Measurements from ENCODE around the gene GPRC5C. TPM values are rescaled to one million over a fixed set of nuclear protein-coding genes. Genes with fewer than 3 reads are reported as not detected.

GPRC5C gene
- polyA plus RNA-seq, 1 donor from 2014 or later, result 12.8 TPM

DNA sequence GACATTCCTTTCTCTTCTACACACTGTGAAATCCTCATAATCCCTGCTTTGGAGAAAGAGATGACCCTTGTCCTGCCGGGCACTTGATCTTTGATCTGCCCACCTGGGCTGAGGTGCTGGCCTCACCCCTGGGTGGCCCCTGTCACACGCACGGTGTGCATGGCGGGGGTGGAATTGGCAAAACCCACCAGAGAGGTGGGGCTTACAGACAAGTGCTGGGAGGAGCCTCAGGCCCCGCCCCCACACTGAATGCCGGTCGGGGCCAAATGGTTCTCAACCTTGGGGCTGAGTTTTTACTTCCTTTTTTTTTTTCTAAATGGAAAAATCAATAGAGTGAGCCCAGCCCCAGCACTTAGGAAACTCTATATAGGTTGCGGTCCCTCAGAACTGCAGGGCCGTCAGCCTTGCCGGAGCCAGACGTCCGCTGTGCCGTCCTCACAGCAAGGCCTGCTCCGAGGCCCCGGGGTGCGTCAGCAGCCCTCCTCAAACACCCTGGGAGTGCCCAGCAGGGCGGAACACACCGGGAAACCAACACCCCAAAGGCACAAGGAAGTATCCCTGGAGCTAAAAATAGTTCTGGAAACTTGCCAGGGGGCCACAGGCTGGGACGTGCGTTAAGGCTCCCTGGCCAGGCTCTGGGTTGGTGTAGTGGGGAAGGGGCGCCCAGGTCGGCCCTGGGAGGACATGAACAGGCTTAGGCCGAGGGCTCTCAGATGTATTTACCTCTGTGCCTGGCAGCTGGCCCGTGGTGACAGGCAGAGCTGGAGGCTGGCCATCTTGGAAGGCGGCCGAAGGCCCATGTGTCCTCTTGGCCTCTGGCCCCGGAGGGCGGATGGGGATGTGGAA lies 11.0 kb downstream of the GPRC5C start:
- Histone ChIP-seq H3K9me3 (ENCODE audit: low read length) (no peaks in the 10 kb centered on the region), H3K79me2 (replicated peaks; ENCODE audit: insufficient read depth, low read length) (no peaks in the 10 kb centered on the region), H3F3A (ENCODE audit: insufficient read depth, low read length, poor library complexity, severe bottlenecking) (no peaks in the 10 kb centered on the region), H3K27me3 (ENCODE audit: insufficient read depth, low read depth, low read length) (no peaks in the 10 kb centered on the region), H3K36me3 (ENCODE audit: insufficient read depth, low read length) (no peaks in the 10 kb centered on the region), H3K27ac (ENCODE audit: low read length) (no peak overlapping the region), H2AFZ (ENCODE audit: low read depth, low read length) (no peak overlapping the region), H3K4me3 (ENCODE audit: low read length) (no peak overlapping the region), H3K4me2 (ENCODE audit: low read length) (no peak overlapping the region), H4K20me1 (ENCODE audit: insufficient read depth) (no peaks in the 10 kb centered on the region), H3K9ac (ENCODE audit: low read length) (no peak overlapping the region), H3K9me2 (ENCODE audit: insufficient read depth, low read length) (no peaks in the 10 kb centered on the region)
- no peak for TF ChIP-seq TAF1 (IDR thresholded peaks at IDR 0.05; ENCODE audit: low read depth)
- TF ChIP-seq EP300 (conservative IDR thresholded peaks at IDR 0.05; ENCODE audit: poor library complexity, severe bottlenecking), result no peak

DNA sequence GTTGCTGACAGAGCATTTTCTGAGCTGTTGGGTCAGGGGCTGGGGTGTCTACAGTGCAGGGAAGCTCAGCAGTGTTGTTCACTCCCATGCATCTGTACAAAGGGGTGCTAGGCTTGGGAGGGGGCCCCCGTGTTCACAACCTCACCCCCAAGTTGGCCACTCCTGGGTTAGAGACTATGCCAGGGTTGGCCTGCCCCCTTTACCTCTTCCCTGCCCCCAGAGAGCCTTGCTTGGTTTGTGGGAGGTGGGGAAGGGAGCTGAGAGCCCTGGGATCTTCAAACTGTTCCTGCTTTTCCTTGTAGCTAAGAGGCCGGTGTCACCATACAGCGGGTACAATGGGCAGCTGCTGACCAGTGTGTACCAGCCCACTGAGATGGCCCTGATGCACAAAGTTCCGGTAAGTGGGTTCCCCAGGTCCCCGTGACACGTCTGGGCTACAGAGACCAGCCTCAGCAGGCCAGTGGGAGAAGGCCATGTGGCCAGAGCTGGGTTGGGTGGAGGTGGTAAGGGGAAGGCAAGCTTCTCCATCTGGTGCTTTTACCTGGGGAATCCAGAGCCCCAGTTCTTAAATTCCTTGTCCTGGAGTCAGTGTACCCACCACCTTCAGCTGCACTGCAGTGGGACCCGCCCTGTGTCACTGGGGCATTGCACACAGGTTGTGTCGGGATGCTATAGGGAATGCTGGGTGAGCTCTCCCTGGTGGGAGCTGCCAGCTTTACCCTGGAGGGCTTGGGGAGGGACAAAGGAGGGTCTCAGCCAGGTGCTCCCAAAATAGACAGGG lies 11.8 kb downstream of the GPRC5C start:
- H4K20me1 ChIP-seq (ENCODE audit: insufficient read depth), result no peaks in the 10 kb centered on the region
- no peak overlapping the region for H3K4me2 ChIP-seq (ENCODE audit: low read length)
- H3K36me3 ChIP-seq (ENCODE audit: insufficient read depth, low read length), result no peaks in the 10 kb centered on the region
- no peak for TF ChIP-seq EP300 (conservative IDR thresholded peaks at IDR 0.05; ENCODE audit: poor library complexity, severe bottlenecking)
- TF ChIP-seq EZH2 (IDR thresholded peaks at IDR 0.05; ENCODE audit: borderline replicate concordance, insufficient read depth, low read length, poor library complexity, severe bottlenecking), result no peak
- TF ChIP-seq TAF1 (IDR thresholded peaks at IDR 0.05; ENCODE audit: low read depth), result no peak
- H3F3A ChIP-seq (ENCODE audit: insufficient read depth, low read length, poor library complexity, severe bottlenecking), result no peaks in the 10 kb centered on the region
- no peak overlapping the region for H3K27ac ChIP-seq (ENCODE audit: low read length)
- H3K4me3 ChIP-seq (ENCODE audit: low read length), result no peak overlapping the region
- H3K9ac ChIP-seq (ENCODE audit: low read length), result no peak overlapping the region
- H2AFZ ChIP-seq (ENCODE audit: low read depth, low read length), result no peak overlapping the region
- no peaks in the 10 kb centered on the region for H3K27me3 ChIP-seq (ENCODE audit: insufficient read depth, low read depth, low read length)
- no peaks in the 10 kb centered on the region for H3K9me3 ChIP-seq (ENCODE audit: low read length)
- no peaks in the 10 kb centered on the region for H3K9me2 ChIP-seq (ENCODE audit: insufficient read depth, low read length)
- H3K79me2 ChIP-seq (replicated peaks; ENCODE audit: insufficient read depth, low read length), result no peaks in the 10 kb centered on the region

GRCh38 chr17:74444406-74444805 lies 12.5 kb downstream of the GPRC5C start:
- no peaks in the 10 kb centered on the region for H3K27me3 ChIP-seq (ENCODE audit: insufficient read depth, low read depth, low read length)
- no peaks in the 10 kb centered on the region for H3K9me3 ChIP-seq (ENCODE audit: low read length)
- no peaks in the 10 kb centered on the region for H3K36me3 ChIP-seq (ENCODE audit: insufficient read depth, low read length)
- no peak overlapping the region for H3K4me2 ChIP-seq (ENCODE audit: low read length)
- TF ChIP-seq RAD21 (conservative IDR thresholded peaks at IDR 0.05) (no peak), SMC3 (conservative IDR thresholded peaks at IDR 0.05; ENCODE audit: poor library complexity) (no peak), MXI1 (conservative IDR thresholded peaks at IDR 0.05; ENCODE audit: poor library complexity, severe bottlenecking) (no peak), TAF1 (IDR thresholded peaks at IDR 0.05; ENCODE audit: low read depth) (no peak), POLR2AphosphoS5 (IDR thresholded peaks at IDR 0.05) (no peak), EZH2 (IDR thresholded peaks at IDR 0.05; ENCODE audit: borderline replicate concordance, insufficient read depth, low read length, poor library complexity, severe bottlenecking) (no peak), EP300 (conservative IDR thresholded peaks at IDR 0.05; ENCODE audit: poor library complexity, severe bottlenecking) (no peak)
- TF ChIP-seq, protein P1, sequence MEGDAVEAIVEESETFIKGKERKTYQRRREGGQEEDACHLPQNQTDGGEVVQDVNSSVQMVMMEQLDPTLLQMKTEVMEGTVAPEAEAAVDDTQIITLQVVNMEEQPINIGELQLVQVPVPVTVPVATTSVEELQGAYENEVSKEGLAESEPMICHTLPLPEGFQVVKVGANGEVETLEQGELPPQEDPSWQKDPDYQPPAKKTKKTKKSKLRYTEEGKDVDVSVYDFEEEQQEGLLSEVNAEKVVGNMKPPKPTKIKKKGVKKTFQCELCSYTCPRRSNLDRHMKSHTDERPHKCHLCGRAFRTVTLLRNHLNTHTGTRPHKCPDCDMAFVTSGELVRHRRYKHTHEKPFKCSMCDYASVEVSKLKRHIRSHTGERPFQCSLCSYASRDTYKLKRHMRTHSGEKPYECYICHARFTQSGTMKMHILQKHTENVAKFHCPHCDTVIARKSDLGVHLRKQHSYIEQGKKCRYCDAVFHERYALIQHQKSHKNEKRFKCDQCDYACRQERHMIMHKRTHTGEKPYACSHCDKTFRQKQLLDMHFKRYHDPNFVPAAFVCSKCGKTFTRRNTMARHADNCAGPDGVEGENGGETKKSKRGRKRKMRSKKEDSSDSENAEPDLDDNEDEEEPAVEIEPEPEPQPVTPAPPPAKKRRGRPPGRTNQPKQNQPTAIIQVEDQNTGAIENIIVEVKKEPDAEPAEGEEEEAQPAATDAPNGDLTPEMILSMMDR (IDR thresholded peaks at IDR 0.05; ENCODE audit: poor library complexity, severe bottlenecking), result no peak
- TF ChIP-seq, protein P2, sequence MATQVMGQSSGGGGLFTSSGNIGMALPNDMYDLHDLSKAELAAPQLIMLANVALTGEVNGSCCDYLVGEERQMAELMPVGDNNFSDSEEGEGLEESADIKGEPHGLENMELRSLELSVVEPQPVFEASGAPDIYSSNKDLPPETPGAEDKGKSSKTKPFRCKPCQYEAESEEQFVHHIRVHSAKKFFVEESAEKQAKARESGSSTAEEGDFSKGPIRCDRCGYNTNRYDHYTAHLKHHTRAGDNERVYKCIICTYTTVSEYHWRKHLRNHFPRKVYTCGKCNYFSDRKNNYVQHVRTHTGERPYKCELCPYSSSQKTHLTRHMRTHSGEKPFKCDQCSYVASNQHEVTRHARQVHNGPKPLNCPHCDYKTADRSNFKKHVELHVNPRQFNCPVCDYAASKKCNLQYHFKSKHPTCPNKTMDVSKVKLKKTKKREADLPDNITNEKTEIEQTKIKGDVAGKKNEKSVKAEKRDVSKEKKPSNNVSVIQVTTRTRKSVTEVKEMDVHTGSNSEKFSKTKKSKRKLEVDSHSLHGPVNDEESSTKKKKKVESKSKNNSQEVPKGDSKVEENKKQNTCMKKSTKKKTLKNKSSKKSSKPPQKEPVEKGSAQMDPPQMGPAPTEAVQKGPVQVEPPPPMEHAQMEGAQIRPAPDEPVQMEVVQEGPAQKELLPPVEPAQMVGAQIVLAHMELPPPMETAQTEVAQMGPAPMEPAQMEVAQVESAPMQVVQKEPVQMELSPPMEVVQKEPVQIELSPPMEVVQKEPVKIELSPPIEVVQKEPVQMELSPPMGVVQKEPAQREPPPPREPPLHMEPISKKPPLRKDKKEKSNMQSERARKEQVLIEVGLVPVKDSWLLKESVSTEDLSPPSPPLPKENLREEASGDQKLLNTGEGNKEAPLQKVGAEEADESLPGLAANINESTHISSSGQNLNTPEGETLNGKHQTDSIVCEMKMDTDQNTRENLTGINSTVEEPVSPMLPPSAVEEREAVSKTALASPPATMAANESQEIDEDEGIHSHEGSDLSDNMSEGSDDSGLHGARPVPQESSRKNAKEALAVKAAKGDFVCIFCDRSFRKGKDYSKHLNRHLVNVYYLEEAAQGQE (IDR thresholded peaks at IDR 0.05; ENCODE audit: borderline replicate concordance), result no peak
- H4K20me1 ChIP-seq (ENCODE audit: insufficient read depth), result no peaks in the 10 kb centered on the region
- H3K79me2 ChIP-seq (replicated peaks; ENCODE audit: insufficient read depth, low read length), result no peaks in the 10 kb centered on the region
- no peaks in the 10 kb centered on the region for H3F3A ChIP-seq (ENCODE audit: insufficient read depth, low read length, poor library complexity, severe bottlenecking)
- H3K27ac ChIP-seq (ENCODE audit: low read length), result no peak overlapping the region
- H3K4me3 ChIP-seq (ENCODE audit: low read length), result no peak overlapping the region
- H2AFZ ChIP-seq (ENCODE audit: low read depth, low read length), result no peak overlapping the region
- H3K9ac ChIP-seq (ENCODE audit: low read length), result no peak overlapping the region
- no peaks in the 10 kb centered on the region for H3K9me2 ChIP-seq (ENCODE audit: insufficient read depth, low read length)

All from neural cell (in vitro differentiated cells).